Lung (tissue), 12 donors: ENCODE measurements around the gene THEMIS. TPM values are rescaled to one million over a fixed set of nuclear protein-coding genes. Genes with fewer than 3 reads are reported as not detected.

Experiments used
- ATAC-seq: fragments of 200-7000 bp; cut with Tn5 transposase; one replicate; pipeline ENCODE4 v1.9.1; 2020; ENCODE audit warnings: moderate number of reproducible peaks; ENCODE audit not compliant: insufficient read depth, low FRiP score
- DNase-seq, 3 donors: peaks; one replicate each; pipeline ENCODE4 v3.0.0-alpha.2; 2013 to 2017
- H3K27ac ChIP-seq, 2 donors: one replicate each; pipeline ENCODE4 v1.5.1; 2013; ENCODE audit warnings: mild to moderate bottlenecking in 2 of 2, moderate library complexity in 2 of 2, control low read depth in 1 of 2, inconsistent platforms in 1 of 2, low read depth in 1 of 2, low read length in 1 of 2
- H3K27me3 ChIP-seq, 3 donors: one replicate each; pipeline ENCODE4 v1.5.1; 2013; ENCODE audit warnings: low read length in 2 of 3; ENCODE audit not compliant: control insufficient read depth in 3 of 3, insufficient read depth in 3 of 3
- H3K36me3 ChIP-seq, 4 donors: one replicate each; pipeline ENCODE4 v1.5.1; 2013; ENCODE audit warnings: low read length in 4 of 4, mild to moderate bottlenecking in 1 of 4, moderate library complexity in 1 of 4; ENCODE audit not compliant: control insufficient read depth in 4 of 4, insufficient read depth in 4 of 4
- H3K4me1 ChIP-seq, 5 donors: one replicate each; pipeline ENCODE4 v1.5.1; 2013; ENCODE audit warnings: low read length in 5 of 5, mild to moderate bottlenecking in 2 of 5, moderate library complexity in 1 of 5; ENCODE audit not compliant: control insufficient read depth in 5 of 5, insufficient read depth in 5 of 5
- H3K4me3 ChIP-seq: one replicate; pipeline ENCODE4 v1.5.1; 2013; ENCODE audit warnings: mild to moderate bottlenecking, control low read depth, moderate library complexity
- H3K9ac ChIP-seq, 2 donors: one replicate each; pipeline ENCODE4 v1.5.1; 2013; ENCODE audit warnings: low read length in 2 of 2, control low read depth in 1 of 2; ENCODE audit not compliant: insufficient read depth in 1 of 2
- H3K9me3 ChIP-seq, 4 donors: one replicate each; pipeline ENCODE4 v1.5.1; 2013; ENCODE audit warnings: low read length in 3 of 4, mild to moderate bottlenecking in 1 of 4, moderate library complexity in 1 of 4; ENCODE audit not compliant: control insufficient read depth in 4 of 4, insufficient read depth in 3 of 4
- WGBS, 2 donors: extraction: QIAGEN DNeasy Blood & Tissue Kit; methylation state at CpG; one replicate each; pipeline ENCODE4 v1.1.7; 2013; 5-methylcytosine and 5-hydroxymethylcytosine counted together
- polyA plus RNA-seq, 2 donors: library from polyadenylated mRNA; stranded (reverse); fragments of 200-250 nt; gene quantifications; one replicate each; pipeline ENCODE4 v1.2.1, GENCODE V29; 2013
- total RNA-seq, 2 donors: library from RNA; depleted of rRNA in 1 of 2; stranded (reverse); fragments of >200 nt in 1 of 2; gene quantifications; one replicate each; pipeline ENCODE4 v1.2.1, GENCODE V29; 2014 to 2021
- TF ChIP-seq, protein P1 (sequence below): IDR thresholded peaks from 2 replicates; pipeline ENCODE4 v1.5.1; 2012; ENCODE audit warnings: mild to moderate bottlenecking; ENCODE audit errors: control extremely low read depth, extremely low read depth
- donor health status: control.
- donor health status: control.
- donor health status: Bipolar disorder and iron deficiency.
- donor health status: healthy.
- donor health status: DM: yes; HTN: yes; CAD: no.

The THEMIS gene
- total and polyA plus RNA-seq, 4 donors = 0.22 to 0.86 (median 0.54) TPM

DNA sequence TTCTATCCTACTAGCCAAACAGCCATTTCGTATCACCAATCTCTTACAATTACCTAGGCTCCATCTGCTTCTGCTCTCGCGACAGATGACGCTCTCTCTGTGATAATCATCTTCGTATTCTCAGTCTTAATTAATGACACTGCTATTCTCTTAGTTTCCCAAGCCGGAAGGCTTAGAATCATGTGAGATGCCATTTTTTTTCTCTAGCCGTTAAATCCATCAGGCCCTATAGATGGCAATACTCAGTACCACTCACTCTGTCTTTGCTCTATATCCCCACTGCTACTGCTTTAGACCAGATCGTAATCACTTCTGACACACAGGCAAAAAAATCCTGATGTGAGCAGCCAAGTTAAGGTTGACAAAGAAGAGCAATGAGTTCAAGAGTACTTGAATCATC, 2.1 kb upstream of the THEMIS start:
- TF ChIP-seq, protein P1, sequence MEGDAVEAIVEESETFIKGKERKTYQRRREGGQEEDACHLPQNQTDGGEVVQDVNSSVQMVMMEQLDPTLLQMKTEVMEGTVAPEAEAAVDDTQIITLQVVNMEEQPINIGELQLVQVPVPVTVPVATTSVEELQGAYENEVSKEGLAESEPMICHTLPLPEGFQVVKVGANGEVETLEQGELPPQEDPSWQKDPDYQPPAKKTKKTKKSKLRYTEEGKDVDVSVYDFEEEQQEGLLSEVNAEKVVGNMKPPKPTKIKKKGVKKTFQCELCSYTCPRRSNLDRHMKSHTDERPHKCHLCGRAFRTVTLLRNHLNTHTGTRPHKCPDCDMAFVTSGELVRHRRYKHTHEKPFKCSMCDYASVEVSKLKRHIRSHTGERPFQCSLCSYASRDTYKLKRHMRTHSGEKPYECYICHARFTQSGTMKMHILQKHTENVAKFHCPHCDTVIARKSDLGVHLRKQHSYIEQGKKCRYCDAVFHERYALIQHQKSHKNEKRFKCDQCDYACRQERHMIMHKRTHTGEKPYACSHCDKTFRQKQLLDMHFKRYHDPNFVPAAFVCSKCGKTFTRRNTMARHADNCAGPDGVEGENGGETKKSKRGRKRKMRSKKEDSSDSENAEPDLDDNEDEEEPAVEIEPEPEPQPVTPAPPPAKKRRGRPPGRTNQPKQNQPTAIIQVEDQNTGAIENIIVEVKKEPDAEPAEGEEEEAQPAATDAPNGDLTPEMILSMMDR = no peak
- Histone ChIP-seq H3K4me1 (no peaks in the 10 kb centered on the region), H3K36me3 (no peaks in the 10 kb centered on the region), H3K9me3 (no peaks in the 10 kb centered on the region), H3K9ac (no peak overlapping the region), H3K27me3 (no peaks in the 10 kb centered on the region), H3K27ac (no peak overlapping the region), H3K4me3 (no peak overlapping the region)
- no peak for ATAC-seq
- 87 to 91% methylated on average over 8 of the region's 8 CpGs for WGBS, 2 donors
- no peak for DNase-seq

DNA sequence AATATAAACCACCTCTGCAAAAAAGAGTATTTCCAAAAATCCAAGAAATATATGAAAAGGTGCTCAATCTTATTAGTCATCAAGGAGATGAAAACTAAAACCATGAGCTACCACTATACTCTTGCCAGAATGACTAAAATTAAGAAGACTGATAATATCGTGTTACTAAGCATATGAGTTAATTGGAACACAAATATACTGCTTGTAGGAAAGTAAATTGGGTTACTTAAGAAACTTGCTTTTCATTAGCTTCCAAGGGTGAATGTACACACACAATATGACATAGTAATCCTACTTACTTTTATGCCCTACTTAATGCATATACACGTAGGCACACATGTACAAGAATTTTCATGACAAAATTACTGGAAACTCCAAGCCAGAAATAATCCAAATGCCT, 3.4 kb downstream of the THEMIS start:
- ATAC-seq (no peak), DNase-seq (no peak)
- Histone ChIP-seq H3K4me3 (no peak overlapping the region), H3K9me3 (no peaks in the 10 kb centered on the region), H3K36me3 (no peaks in the 10 kb centered on the region), H3K27ac (no peak overlapping the region), H3K4me1 (no peaks in the 10 kb centered on the region), H3K27me3 (no peaks in the 10 kb centered on the region), H3K9ac (no peak overlapping the region)
- 78 to 83% methylated on average over 2 of the region's 2 CpGs for WGBS, 2 donors
- TF ChIP-seq, protein P1 = no peak

DNA sequence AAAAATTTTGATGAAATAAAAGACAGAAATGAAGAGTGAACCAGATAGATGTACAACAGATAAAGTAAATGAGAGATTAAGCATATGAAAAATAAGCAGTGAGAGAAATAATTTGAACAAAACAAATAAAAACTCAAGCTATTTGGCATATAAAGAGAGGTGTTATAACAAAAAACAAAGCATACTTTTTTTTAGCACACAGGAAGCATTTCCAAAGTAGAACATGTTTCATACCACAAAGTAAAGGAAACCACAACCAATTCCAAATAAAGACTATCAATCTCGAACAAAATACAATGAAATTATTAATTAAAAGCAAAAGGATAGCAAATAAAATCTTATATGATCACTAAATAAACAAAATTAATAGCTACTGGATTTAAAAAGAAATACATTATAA, 6.8 kb downstream of the THEMIS start:
- ATAC-seq (no peak), DNase-seq (no peak)
- Histone ChIP-seq H3K4me3 (no peak overlapping the region), H3K9me3 (no peaks in the 10 kb centered on the region), H3K36me3 (no peaks in the 10 kb centered on the region), H3K27ac (no peak overlapping the region), H3K9ac (no peak overlapping the region), H3K27me3 (no peaks in the 10 kb centered on the region), H3K4me1 (no peaks in the 10 kb centered on the region)
- TF ChIP-seq, protein P1 = no peak
- WGBS, 2 donors = 33 to 51% methylated on average over 1 of the region's 1 CpG

DNA sequence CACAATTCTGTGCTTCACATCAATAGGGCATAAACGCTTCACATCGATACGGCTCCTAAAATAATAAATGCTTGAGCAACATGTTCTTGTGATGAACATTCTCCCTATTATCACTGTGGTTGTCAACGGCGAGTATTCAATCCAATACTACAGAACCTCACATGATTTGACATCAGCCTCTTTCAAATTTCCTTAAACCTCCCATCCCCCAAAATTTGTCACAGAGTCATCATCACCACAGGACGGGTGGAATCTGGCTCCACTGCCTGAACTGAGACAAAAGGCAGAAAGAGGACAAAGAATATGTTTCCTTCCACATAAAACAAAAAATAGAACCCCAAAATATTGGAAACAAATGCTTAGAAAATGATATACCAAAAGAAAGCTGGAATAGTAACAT, 7.3 kb downstream of the THEMIS start:
- ATAC-seq = no peak
- Histone ChIP-seq H3K4me1 (no peaks in the 10 kb centered on the region), H3K27me3 (no peaks in the 10 kb centered on the region), H3K4me3 (no peak overlapping the region), H3K9ac (no peak overlapping the region), H3K27ac (no peak overlapping the region), H3K9me3 (no peaks in the 10 kb centered on the region), H3K36me3 (no peaks in the 10 kb centered on the region)
- DNase-seq = no peak
- TF ChIP-seq, protein P1 = no peak
- WGBS, 2 donors = 81 to 86% methylated on average over 6 of the region's 6 CpGs
